ENCODE results near the gene MEFV. TPM values are rescaled to one million over a fixed set of nuclear protein-coding genes. Genes with fewer than 3 reads are reported as not detected.

Gene MEFV
- 0.15 TPM in 1 of 2 replicates, not detected in the other for total RNA-seq

GRCh38 chr16:3256146-3256865, at the start of gene MEFV:
Gene MEFV, minus strand, starts transcription at chr16:3256633. Its CDS starts 46 bp downstream, at chr16:3256587.

GRCh38 chr16:3305109-3306068, 49.0 kb upstream of the MEFV start, which contains the start of the genes TIGD7 and ZNF75A:
Gene TIGD7, minus strand, starts transcription at chr16:3305430. Its CDS starts 4,816 bp downstream, at chr16:3300614.
Gene ZNF75A, plus strand, starts transcription at chr16:3305497. Its CDS starts 2,932 bp downstream, at chr16:3308429.

GRCh38 chr16:3282730-3283542, 26.5 kb upstream of the MEFV start, which contains the start of gene ZNF263:
Gene ZNF263, plus strand, starts transcription at chr16:3283491. Its CDS starts 328 bp downstream, at chr16:3283819.

GRCh38 chr16:3234857-3235561, 21.4 kb downstream of the MEFV start, which contains the start of gene ZNF200:
Gene ZNF200, minus strand, starts transcription at chr16:3235158. Its CDS starts 1,403 bp downstream, at chr16:3233755.

Other genes starting within 250 kb of the MEFV start
- not detected in 2 replicates for gene CLDN9, start 243.7 kb downstream of the MEFV start, total RNA-seq
- not detected in 2 replicates for gene CLDN6, start 238.4 kb downstream of the MEFV start, total RNA-seq
- gene TNFRSF12A, start 236.3 kb downstream of the MEFV start, total RNA-seq, result 52.3 and 76.3 TPM in 2 replicates
- 21.2 and 25.1 TPM in 2 replicates for gene HCFC1R1, start 232.7 kb downstream of the MEFV start, total RNA-seq
- gene THOC6, start 232.6 kb downstream of the MEFV start, total RNA-seq, result 17.3 and 20.0 TPM in 2 replicates
- gene BICDL2, start 219.7 kb downstream of the MEFV start, total RNA-seq, result 0.15 and 0.25 TPM in 2 replicates
- not detected in 2 replicates for gene MMP25, start 210.1 kb downstream of the MEFV start, total RNA-seq
- gene IL32, start 191.0 kb downstream of the MEFV start, total RNA-seq, result 20.7 and 26.7 TPM in 2 replicates
- not detected in 2 replicates for gene ZSCAN10, start 157.3 kb downstream of the MEFV start, total RNA-seq
- 11.3 and 11.6 TPM in 2 replicates for gene ZNF205, start 144.0 kb downstream of the MEFV start, total RNA-seq
- gene ZNF213, start 121.6 kb downstream of the MEFV start, total RNA-seq, result 7.8 and 11.2 TPM in 2 replicates
- gene OR1F1, start 68.4 kb downstream of the MEFV start, total RNA-seq, result not detected in 2 replicates
- gene ZNF200, start 21.5 kb downstream of the MEFV start, total RNA-seq, result 5.2 and 8.3 TPM in 2 replicates
- 30.3 and 32.1 TPM in 2 replicates for gene ZNF263, start 26.9 kb upstream of the MEFV start, total RNA-seq
- gene TIGD7, start 48.8 kb upstream of the MEFV start, total RNA-seq, result 1.8 and 4.1 TPM in 2 replicates
- 10.9 and 19.3 TPM in 2 replicates for gene ZNF75A, start 48.9 kb upstream of the MEFV start, total RNA-seq
- 0.12 TPM in 1 of 2 replicates, not detected in the other for gene OR2C1, start 99.3 kb upstream of the MEFV start, total RNA-seq
- gene ZSCAN32, start 144.4 kb upstream of the MEFV start, total RNA-seq, result 7.8 and 9.2 TPM in 2 replicates
- gene ZNF174, start 144.6 kb upstream of the MEFV start, total RNA-seq, result 9.9 and 11.8 TPM in 2 replicates
- gene ZNF597, start 186.9 kb upstream of the MEFV start, total RNA-seq, result 1.7 and 2.0 TPM in 2 replicates
- gene NAA60, start 187.0 kb upstream of the MEFV start, total RNA-seq, result 24.1 and 31.1 TPM in 2 replicates
- not detected in 2 replicates for gene C16orf90, start 238.9 kb upstream of the MEFV start, total RNA-seq
- 13.2 and 19.5 TPM in 2 replicates for gene CLUAP1, start 244.4 kb upstream of the MEFV start, total RNA-seq

All from cardiac ventricle fibroblast (primary cell).